HG02938 (cell line): ENCODE results near the gene DNAH14.
A peak's percentile ranks its signal among the peaks of the same experiment; 100 is the strongest.

Source experiments
- ATAC-seq: cut with Tn5 transposase; IDR thresholded peaks from one replicate; pipeline ENCODE4 v1.9.1; 2021; ENCODE audit warnings: mild to moderate bottlenecking, moderate library complexity; ENCODE audit not compliant: unreplicated experiment

Gene DNAH14

DNA sequence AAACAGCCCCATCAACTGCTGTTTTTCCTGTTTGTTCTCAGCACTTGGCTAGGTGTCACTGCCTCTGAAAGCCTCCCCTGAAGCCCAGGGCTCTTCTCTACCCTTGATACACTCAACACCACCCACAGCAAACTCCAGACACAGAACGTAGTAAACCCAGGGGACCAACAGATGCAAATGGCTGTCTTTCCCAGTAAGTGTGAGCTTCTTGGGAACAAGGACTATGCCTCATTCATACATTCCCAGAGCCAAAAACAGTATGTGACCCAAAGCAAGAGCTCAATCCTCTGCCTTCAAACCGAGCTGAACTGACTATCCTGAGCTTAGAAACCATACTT is 494.0 kb downstream of the DNAH14 start:
- ATAC-seq = no peak

DNA sequence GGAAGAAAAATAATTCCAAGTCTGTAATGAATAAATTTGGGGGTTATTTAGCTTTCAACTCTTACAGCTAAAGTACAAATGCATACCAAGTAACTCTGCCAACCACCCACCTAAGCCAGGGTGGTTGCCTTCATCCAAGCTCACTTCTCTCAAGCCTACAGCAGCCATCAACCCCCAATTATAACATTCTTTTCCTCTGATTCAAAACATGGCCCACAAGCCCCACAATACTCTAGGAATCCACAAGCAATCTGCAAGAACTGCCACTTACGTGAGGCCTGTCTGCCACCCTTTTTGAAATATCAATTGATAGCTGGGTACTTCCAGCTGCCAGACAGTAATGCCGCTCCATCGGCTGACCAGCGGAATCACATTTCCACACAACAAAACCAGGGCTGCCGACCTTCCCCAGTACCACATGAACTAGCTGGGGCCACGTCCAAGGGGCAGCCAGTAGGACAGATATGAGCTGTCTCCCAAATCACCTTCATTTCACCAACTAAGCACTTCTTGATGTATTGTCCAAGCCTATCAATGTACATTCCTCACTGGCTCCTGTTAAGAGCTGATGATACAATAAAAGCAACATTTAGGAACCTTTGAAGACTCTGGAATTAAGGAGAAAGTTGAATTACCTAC is 495.2 kb downstream of the DNAH14 start:
- no peak for ATAC-seq

DNA sequence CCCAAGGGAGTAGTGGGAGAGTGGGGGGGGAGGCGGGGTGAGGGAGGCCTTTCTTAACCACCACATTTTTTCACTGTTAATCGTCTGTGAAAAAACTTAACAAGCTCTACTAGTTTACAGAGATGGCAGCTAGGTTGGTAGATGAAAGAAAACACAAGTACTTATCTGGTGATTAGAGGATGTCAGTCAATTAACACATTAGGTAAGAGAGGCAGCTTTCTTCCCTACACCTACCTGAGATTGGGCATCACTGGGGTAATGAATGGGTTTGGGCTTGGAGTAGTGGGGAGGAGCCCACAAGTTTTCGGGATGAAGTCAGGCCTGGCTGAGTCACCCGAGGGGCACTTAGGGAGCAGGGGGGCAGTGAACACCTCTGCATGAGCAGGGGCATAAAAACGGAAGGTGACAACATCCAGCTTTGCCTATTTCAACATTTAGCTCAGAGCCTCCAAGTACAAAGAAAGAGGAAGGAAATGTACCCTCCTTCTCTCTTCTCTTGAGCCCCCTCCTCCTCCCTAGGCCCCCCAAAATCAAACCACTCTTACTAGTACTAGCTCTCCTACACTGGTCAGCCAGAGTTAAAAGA is 495.8 kb downstream of the DNAH14 start:
- ATAC-seq = no peak

DNA sequence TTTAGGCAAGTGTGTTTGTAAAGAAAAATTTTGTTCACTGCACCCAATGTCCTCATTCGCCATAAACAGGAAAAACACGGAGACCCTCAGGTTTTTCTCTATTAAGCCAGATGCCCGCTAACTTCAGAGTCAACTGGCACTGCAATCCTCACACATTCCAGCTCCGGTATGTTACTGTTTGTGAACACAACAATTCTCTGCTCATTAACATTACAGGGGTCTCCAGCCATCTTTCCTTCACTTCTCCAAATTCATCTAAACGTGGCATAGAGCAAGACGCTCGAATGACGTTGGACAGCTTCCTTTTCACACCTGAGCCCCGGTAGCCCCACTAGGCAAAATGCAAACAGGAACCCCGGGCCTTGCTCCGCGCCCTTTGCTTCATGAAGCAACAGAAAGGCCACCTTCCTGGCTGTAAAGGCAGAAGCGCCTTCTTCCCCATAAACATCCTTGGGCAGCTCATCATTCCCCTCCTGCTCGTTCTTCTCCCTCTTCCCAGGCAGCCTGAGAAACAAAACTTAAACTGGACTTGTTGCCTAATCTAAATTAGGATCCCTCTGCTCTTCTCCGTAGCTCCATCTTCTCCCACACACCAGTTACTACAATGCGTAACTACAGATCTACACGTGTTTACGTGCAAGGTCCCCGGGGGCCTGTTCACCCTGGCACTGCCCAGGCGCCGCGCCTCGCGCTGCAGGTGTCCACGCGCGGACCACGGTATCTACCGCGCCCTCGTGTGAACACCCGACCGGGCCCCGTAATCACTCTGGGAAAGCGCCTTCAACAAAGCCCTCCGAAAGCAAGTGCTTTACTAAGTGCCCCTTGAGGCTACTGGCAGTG is 497.1 kb downstream of the DNAH14 start:
- no peak for ATAC-seq

DNA sequence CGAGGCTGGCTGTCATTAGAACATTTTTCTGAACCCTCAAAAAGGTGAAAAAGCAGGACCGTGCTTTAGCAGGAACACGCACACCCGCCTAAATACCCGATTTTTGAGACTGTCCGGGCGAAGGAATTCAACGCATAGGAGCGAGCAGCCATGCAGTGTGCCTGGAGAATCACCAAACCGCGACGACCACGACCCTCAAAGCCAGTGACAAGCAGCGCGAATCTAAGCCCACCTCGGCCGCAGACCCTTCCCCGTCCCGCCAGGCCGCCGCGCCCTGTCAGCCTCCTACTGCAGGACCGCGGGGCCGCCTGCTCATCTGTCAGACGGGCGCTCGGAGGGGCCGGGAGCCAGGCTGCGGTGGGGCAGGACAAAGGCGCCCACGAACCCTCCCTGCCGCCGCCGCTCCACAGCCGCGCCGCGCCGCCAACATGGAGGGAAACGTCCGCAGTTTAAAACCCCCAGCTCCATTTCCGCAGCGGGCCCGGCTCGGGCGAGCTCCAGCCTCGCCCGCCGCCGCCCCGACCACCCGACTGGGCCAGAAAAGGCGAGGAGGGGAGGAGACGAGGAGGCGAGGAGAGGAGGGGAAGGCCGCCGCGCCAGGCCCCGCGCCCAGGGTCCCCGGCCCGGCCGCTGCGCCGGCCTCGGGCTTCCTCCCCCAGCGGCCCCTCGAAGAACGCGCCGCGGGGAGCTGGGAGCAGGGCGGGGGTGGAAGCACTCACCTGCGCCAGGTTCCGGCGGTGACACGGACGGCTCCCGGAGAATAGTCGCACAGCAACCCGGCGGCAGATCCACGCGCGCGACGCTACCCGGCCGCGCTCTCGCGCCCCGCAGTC is 498.0 kb downstream of the DNAH14 start, which contains the start of gene LBR:
Gene LBR (minus strand): TSS at position 804 of the 833 bp plus-strand sequence. CDS start 3,963 bp downstream, outside the sequence.
- peak; percentile 32 for ATAC-seq

DNA sequence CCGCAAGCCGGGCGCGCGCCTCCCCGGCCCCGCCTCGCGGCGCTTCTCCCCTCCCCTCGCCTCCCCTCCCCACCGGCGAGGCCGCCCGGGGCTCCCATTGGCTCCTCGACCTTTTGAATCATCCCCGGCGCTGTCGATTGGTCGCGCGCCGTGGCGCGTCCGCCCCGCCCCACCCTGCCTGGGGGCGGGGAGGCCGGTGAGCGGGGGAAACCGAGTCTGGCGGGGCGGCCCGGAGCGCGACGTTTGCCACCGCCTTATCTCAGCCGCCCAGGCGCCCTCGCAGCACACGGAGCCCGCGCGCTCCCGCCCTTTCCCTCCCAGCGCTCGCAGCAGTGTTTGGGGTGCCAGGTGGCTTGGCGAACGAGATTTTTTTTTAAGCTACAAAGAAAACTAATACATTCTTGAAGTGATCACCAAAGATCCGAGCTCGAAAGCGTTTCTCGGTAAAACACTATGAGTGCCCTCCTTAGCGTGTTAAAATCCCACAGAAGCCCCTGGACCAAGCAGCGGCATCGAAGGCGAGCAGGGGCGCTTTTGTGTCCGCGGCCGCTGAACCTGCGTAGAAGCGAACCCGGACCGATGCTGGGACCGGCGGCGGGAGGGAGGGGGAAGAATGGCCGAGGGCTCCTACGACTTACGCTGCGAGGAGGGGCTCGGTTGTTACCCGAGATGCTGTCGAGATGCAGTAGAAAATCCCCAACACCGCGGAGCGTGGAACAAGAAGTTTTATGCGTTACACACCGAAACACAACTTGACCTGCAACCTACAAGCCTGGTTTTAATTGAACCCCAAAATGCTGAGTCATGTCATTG is 498.8 kb downstream of the DNAH14 start:
- ATAC-seq = peak; percentile 87

DNA sequence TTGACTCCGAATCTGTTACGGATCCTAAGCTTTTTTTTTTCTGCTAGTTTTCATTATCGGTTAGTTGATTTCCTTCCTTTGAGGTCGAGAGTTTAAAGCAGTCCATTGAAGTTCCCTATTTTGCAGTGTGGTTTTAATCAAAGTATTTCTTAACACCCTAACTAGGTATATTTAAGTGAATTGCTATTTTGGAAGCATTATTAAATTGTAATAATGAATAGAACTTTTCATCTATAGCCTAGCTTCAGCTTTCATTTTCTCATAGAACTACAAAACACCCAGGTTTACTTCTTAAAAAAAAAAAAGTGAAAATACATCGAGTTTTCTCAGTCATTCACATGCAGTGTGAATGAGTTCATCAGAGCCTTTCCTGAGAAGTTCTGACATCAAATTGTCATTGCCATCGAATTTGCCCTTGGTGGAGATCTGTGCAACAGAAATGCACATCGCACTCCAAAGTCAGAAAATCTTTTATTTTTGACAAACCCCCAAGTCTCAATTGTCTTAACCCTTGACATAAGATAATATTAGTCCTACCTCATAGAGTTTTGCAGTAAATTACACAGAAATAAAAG is 499.5 kb downstream of the DNAH14 start:
- ATAC-seq = no peak

DNA sequence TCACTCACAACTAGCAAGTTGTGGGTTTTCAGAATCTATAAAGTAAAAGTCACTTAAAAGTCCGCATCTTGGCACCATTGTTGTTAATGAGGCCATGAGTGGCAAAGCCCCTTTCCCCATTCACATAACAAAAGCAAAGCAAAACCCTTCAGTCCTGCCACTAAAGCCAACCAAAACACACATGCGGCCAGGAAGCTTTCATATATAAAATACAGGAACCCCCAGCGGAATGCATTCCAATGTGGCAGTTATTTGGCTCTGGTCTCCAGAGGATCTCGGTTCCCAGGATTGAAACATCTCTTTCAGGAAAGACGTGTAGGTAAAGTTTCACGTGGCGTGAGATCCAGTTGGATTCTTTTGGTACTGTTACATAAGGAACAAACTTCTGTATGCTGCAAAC is 500.8 kb downstream of the DNAH14 start:
- no peak for ATAC-seq

DNA sequence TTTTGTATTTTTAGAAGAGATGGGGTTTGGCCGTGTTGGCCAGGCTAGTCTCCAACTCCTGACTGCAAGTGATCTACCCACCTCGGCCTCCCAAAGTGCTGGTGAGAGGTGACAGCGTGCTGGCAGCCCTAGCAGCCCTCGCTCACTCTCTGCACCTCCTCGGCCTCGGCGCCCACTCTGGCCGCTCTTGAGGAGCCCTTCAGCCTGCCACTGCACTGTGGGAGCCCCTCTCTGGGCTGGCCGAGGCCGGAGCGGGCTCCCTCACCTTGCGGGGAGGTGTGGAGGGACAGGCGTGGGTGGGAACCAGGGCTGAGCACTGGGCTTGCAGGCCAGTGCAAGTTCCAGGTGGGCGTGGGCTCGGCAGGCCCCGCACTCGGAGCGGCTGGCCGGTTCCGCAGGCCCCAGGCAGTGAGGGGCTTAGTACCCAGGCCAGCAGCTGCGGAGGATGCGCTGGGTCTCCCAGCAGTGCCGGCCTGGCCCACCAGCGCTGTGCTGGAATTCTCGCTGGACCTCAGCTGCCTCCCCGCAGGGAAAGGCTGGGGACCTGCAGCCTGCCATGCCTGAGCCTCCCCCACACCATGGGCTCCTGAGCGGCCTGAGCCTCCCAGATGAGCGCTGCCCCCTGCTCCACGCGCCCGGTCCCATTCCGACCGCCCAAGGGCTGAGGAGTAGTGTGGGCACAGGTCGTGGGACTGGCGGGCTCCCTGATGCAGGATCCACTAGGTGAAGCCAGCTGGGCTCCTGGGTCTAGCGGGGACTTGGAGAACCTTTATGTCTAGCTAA is 501.8 kb downstream of the DNAH14 start:
- ATAC-seq = no peak

DNA sequence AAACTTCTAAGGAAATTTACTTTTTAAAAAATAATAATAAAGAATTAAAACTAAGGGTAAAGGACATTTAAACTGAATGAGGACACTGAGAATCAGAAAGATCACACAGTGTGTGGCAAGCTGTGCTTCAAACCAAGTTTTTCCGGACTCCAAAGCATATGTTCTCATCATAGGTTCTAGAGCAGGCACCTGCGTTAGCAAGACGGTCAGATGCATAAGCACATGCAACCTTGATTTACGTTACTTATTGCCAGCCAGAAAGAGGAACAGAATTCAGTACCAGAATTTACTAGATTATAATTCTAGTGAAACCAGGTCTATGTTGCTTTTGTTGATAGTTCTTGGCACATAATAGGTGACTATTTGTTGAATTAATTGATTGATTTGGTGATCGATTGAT is 504.6 kb downstream of the DNAH14 start:
- ATAC-seq = no peak

DNA sequence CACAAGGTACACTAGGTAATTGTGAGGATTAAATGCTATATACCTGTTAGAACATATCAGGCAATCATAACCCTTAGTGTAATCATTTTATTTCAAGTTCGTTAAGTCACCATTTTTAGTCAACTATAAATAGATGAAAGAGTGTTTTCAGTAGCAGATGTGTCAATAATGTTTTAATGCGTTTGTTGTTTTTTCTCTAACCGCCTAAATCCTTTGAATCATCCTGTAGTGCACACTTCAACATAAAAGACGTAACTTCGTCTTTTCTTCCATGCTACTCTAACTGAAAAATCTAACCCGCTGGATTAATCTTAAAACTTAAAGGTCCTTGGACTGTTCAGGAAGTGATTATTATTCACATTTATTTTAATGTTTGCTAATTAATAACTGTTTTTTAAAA is 505.6 kb downstream of the DNAH14 start:
- ATAC-seq = no peak

DNA sequence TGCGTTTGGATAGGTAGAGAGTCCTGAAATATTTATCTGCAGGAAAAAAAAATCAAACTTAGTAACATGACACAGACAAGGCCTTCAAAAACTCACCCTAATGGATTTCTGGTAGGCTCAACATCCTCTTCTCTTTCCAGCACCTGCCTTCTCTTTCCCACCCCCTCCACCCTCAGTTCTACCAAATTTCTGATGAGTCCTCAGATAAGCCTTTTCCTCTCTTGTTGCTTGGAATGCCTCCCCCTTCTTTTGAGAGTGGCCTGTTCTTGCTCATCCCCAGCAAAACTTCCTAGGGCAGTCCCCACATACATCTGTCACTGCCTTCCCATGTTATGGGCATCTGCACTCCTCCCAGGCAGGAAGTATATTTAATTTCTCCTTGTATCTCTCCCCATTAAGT is 506.0 kb downstream of the DNAH14 start:
- ATAC-seq = peak; percentile 14

DNA sequence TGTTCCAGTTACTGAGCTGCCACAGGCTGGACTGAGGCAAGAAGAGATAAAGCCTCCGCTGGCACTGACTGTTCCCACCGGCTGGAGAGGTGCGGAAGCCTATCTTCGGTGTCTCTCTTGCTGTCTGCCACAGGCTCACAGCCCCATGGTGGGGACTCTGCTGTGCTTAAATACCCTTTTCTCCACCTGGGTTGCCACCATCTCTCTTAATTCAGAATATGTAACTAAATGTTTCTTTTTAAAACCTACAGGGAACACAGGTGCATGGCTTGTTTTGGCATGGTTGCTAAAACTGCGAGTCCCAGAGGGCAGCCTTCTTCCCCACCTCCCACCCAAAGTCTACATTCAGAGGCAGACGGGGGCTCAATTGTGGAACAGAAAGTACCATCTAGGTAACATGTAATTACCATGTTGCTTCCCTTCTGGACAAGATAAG is 506.5 kb downstream of the DNAH14 start:
- peak; percentile 62 for ATAC-seq

DNA sequence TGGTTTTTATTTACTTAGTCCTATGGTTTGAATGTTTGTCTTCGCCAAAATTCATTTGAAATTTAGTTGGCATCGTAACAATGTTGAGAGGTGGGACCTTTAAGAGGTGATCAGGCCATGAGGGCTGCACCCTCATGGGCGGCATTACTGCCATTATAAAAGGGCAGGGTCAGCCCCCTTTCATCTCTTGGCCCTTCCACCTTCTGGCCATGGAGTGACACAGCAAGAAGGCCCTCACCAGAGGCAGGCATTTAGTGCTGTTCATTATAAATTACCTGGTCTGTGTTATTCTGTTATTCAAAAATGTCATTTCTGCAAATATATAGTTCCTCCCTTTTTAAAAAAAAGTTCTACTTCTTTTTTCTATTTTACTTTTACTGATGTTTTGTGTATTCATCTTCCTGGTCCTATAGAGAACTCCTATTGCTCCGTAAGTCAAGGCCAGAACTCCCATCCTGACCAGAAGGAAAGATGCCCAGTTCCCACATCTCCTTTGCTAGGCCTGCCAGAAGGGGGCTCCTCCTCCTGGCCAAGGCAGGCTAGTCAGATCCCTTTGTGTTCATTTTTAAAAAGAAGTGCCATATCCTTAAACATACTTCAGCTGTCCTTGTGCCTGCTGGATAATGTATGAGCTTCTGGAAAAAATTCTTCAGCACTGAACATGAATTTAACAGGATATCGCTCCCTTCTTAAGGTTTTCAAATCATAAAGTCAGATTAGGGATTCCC is 508.4 kb downstream of the DNAH14 start:
- ATAC-seq = no peak

DNA sequence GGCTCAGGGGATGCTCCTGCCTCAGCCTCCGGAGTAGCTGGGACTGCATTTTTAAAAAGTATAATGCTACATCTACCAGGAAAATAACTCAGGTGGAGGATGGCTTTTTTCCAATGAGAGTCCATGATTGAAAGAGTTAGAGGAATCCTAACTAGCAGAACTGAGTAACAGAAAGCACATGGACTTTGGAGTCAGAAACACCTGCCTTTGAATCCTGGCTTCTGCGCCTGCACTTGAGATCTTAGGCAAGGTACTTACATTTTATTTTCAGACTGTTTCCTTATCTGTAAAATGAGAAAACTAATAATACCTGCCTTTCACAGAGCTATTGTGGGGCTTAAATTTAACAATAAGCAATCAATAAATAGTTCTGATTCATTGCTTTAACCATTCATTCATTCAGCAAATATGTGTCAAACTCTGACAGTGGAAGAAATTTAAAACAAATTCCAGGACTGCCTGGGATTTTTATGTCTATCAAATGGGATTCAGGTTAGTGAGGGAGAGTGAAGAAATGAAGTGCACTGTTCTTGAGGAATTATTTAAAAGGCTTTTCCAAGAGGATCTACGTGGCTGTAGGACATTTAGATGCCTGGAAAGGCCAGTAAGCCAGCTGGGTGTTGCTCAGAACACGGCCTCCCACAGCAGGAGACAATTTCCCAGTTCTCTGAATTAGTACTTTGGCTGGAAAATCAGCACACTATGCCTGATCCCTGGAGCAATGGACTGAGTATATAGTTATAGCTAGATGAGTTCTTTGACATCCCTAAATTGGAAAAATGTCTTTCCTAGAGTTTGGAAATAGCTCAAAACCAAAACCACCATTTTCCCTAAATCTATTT is 511.1 kb downstream of the DNAH14 start:
- ATAC-seq = no peak

DNA sequence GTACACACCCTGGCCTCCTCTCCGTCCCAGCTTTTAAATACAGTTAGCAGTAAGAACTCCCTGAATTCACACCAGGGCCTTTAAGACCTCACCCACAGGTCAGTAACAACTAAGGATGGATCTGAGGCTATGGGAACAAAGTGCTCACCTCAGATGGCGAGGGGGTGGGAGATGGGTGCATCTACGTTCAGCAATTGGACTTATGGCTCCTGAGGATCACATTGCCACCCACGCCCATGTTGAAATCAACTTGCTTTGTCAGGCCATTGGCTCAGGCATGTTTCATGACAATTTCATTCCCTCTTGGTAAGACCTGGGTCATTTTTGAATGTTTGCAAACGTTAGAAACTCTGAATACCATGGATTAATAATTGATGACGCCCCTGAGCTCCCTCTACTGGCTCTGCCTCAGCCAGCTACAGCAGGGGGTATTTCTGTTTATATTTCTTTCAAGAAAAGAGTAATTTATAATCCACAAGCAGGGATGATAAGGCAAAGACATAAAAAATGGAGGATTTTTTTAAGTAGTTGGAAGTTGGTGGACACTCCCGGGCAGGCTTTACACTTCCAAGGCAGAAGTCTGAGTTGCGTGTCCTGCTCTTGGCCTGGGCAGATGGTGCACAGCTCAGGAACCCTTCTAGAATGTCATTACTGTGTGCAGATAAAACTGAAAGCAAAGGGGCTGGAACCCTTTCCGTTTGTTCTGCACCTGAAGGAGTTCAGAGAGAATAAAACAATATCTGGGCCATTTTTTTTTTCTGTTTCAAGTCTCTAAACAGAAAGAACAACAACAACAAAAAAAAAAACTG is 512.0 kb downstream of the DNAH14 start:
- peak; percentile 40 for ATAC-seq

DNA sequence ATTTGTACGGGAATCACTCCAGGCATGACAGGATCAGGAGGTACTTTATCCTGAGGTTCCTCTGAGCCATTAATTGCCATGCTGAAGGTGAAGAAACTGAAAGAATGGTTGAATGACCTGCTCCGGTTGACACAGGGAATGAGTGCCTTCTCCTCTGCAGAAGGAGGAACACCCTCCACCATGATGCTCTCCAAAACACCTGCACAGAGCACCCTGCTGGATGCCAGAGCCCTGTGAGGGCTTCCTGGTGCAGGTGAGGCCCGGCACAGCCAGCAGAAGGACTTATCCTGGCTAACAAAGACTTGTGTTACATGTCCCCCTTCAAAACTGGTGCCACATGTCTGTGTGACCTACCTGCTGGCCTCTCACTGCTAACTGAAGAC is 512.6 kb downstream of the DNAH14 start:
- ATAC-seq = no peak
